ENCODE data around the gene SLC44A1.

SLC44A1 gene

GRCh38 chr9:105432247-105432842 is 187.9 kb downstream of the SLC44A1 start:
- TF ChIP-seq CTCF (IDR thresholded peaks at IDR 0.05; ENCODE audit: extremely low read depth, missing control alignments): no peak
- no peak for DNase-seq (ENCODE audit: low spot score)

GRCh38 chr9:105435453-105435852 is 191.0 kb downstream of the SLC44A1 start:
- DNase-seq (ENCODE audit: low spot score): no peak
- TF ChIP-seq CTCF (IDR thresholded peaks at IDR 0.05; ENCODE audit: extremely low read depth, missing control alignments): no peak

GRCh38 chr9:105436783-105437182 is 192.3 kb downstream of the SLC44A1 start:
- no peak for TF ChIP-seq CTCF (IDR thresholded peaks at IDR 0.05; ENCODE audit: extremely low read depth, missing control alignments)
- DNase-seq (ENCODE audit: low spot score): no peak

- TF ChIP-seq CTCF (IDR thresholded peaks at IDR 0.05; ENCODE audit: extremely low read depth, missing control alignments): no peak
- DNase-seq (ENCODE audit: low spot score): no peak
These were observed 193.3 kb downstream of the SLC44A1 start for GRCh38 chr9:105437704-105438103.

GRCh38 chr9:105438141-105438806 is 193.8 kb downstream of the SLC44A1 start:
- no peak for DNase-seq (ENCODE audit: low spot score)

GRCh38 chr9:105439428-105439827 is 195.0 kb downstream of the SLC44A1 start:
- TF ChIP-seq CTCF (IDR thresholded peaks at IDR 0.05; ENCODE audit: extremely low read depth, missing control alignments): no peak
- DNase-seq (ENCODE audit: low spot score): no peak

More at GRCh38 chr9:105438141-105438806, 193.8 kb downstream of the SLC44A1 start:
- no peak for TF ChIP-seq CTCF (IDR thresholded peaks at IDR 0.05; ENCODE audit: extremely low read depth, missing control alignments)

GRCh38 chr9:105441616-105442160 is 197.2 kb downstream of the SLC44A1 start:
- DNase-seq (ENCODE audit: low spot score): no peak
- no peak for TF ChIP-seq CTCF (IDR thresholded peaks at IDR 0.05; ENCODE audit: extremely low read depth, missing control alignments)
